Lower leg skin (tissue), 4 donors: ENCODE results near the gene GNPNAT1. TPM values are rescaled to one million over a fixed set of nuclear protein-coding genes. Genes with fewer than 3 reads are reported as not detected.
"Not testable (repeated sequence)": the region's sequence is repeated elsewhere in the genome, so short reads cannot be mapped to it uniquely, and the experiment has no call there.

Experiments used
- DNase-seq, 2 donors: peaks; one replicate each; pipeline ENCODE4 v3.0.0-alpha.2; 2019; ENCODE audit warnings: low spot score in 2 of 2
- H3K4me3 ChIP-seq: fragments of 200-600 bp; sonication (generic); 2 replicates; pipeline ENCODE4 v1.5.1; 2017; ENCODE audit warnings: mild to moderate bottlenecking, low read depth; ENCODE audit not compliant: poor library complexity, severe bottlenecking
- POLR2A ChIP-seq, 2 donors: fragments of 450-650 bp; IDR thresholded peaks; one replicate each; pipeline ENCODE4 v1.6.1; 2016 to 2017; ENCODE audit warnings: antibody characterized with exemption in 2 of 2, mild to moderate bottlenecking in 1 of 2, moderate library complexity in 1 of 2
- WGBS, 2 donors: methylation state at CpG; one replicate each; pipeline ENCODE4 v1.1.5; 2018; 5-methylcytosine and 5-hydroxymethylcytosine counted together
- intact Hi-C: fragments of 100-400 bp; cut with DNase I; formaldehyde crosslinking; loops from one replicate; pipeline ENCODE4 v1.15.0; 2023; ENCODE audit warnings: low total_unique reads
- total RNA-seq, 4 donors: library from RNA; depleted of rRNA; stranded (reverse); fragments of >200 nt; gene quantifications; one replicate each; pipeline ENCODE4 v1.1.0, GENCODE V29; 2016
- TF ChIP-seq, protein P1 (sequence below), 3 donors: fragments of 450-650 bp; IDR thresholded peaks; one replicate each; pipeline ENCODE4 v1.5.1; 2016; ENCODE audit warnings: antibody characterized with exemption in 3 of 3, mild to moderate bottlenecking in 3 of 3, moderate library complexity in 2 of 3

The GNPNAT1 gene
- total RNA-seq, 4 donors from 2014 or later: 6.4 to 9.1 (median 7.7) TPM

- WGBS, 2 donors: 0% methylated on average over 58 to 59 of the region's 72 CpGs
- peak within 1 kb of the TSS; percentile 98 for H3K4me3 ChIP-seq
- intact Hi-C loops: no loop called here
- no peak for TF ChIP-seq POLR2A (IDR thresholded peaks at IDR 0.05)
- TF ChIP-seq, protein P1, sequence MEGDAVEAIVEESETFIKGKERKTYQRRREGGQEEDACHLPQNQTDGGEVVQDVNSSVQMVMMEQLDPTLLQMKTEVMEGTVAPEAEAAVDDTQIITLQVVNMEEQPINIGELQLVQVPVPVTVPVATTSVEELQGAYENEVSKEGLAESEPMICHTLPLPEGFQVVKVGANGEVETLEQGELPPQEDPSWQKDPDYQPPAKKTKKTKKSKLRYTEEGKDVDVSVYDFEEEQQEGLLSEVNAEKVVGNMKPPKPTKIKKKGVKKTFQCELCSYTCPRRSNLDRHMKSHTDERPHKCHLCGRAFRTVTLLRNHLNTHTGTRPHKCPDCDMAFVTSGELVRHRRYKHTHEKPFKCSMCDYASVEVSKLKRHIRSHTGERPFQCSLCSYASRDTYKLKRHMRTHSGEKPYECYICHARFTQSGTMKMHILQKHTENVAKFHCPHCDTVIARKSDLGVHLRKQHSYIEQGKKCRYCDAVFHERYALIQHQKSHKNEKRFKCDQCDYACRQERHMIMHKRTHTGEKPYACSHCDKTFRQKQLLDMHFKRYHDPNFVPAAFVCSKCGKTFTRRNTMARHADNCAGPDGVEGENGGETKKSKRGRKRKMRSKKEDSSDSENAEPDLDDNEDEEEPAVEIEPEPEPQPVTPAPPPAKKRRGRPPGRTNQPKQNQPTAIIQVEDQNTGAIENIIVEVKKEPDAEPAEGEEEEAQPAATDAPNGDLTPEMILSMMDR (IDR thresholded peaks at IDR 0.05): no peak
- peak; percentile 97 to 99 for DNase-seq
Observed at GRCh38 chr14:52729925-52730708, 61.3 kb downstream of the GNPNAT1 start, which contains the start of gene STYX. Gene STYX, plus strand, starts transcription at chr14:52730166. Its CDS starts 309 bp downstream, at chr14:52730475.

DNA sequence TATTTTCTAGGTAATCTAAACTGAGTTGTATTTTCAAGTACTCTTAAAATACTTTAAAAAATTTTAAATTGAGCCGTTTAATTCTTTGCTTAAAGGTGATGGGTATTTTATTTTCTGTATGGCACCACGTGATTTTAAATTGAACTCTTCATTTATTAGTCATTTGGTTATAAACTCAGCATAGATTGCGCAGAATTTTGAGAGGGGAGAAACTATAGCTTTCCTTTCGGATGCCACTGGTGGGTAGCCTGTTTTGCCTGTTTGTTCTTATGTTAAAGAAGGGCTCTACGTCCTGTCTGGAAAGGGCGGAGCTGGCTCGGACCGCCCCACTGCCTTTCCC lies 61.9 kb downstream of the GNPNAT1 start:
- intact Hi-C loops: no loop called here
- WGBS, 2 donors: 2 to 5% methylated on average over 8 of the region's 8 CpGs
- no peak for DNase-seq
- no peak overlapping the region for H3K4me3 ChIP-seq
- TF ChIP-seq, protein P1 (IDR thresholded peaks at IDR 0.05): no peak
- TF ChIP-seq POLR2A (IDR thresholded peaks at IDR 0.05): no peak

- DNase-seq, intact Hi-C loops, H3K4me3 ChIP-seq: not testable (repeated sequence)
- 92 to 94% methylated on average over 15 of the region's 15 CpGs for WGBS, 2 donors
Observed at GRCh38 chr14:52729035-52729434, 62.4 kb downstream of the GNPNAT1 start.

DNA sequence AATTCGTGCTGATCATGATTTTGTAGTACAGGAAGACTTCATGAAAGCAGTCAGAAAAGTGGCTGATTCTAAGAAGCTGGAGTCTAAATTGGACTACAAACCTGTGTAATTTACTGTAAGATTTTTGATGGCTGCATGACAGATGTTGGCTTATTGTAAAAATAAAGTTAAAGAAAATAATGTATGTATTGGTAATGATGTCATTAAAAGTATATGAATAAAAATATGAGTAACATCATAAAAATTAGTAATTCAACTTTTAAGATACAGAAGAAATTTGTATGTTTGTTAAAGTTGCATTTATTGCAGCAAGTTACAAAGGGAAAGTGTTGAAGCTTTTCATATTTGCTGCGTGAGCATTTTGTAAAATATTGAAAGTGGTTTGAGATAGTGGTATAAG lies 63.9 kb downstream of the GNPNAT1 start:
- H3K4me3 ChIP-seq, intact Hi-C loops, DNase-seq: not testable (repeated sequence)
- WGBS, 2 donors: 96 to 97% methylated on average over 2 of the region's 2 CpGs

Other genes with a start within 250 kb of the GNPNAT1 start
- 1 to 10 TPM; 7.1 to 8.2 (median 8.1) TPM for gene TXNDC16, start 239.1 kb downstream of the GNPNAT1 start, total RNA-seq
- under 1 TPM; 0.08 to 0.96 (median 0.19) TPM for gene GPR137C, start 238.8 kb downstream of the GNPNAT1 start, total RNA-seq
- gene ERO1A, start 96.0 kb downstream of the GNPNAT1 start, total RNA-seq: 10 to 100 TPM; 35.8 to 54.5 (median 44.0) TPM
- gene PSMC6, start 84.4 kb downstream of the GNPNAT1 start, total RNA-seq: 10 to 100 TPM; 69.3 to 79.7 (median 75.9) TPM
- 10 to 100 TPM; 12.4 to 13.3 (median 13.0) TPM for gene STYX, start 61.4 kb downstream of the GNPNAT1 start, total RNA-seq
- 10 to 100 TPM in 3 of 4 donors, 1 to 10 TPM in 1; 8.4 to 27.0 (median 15.1) TPM for gene FERMT2, start 159.4 kb upstream of the GNPNAT1 start, total RNA-seq